ENCODE measurements around the gene OSBPL1A.

DNA sequence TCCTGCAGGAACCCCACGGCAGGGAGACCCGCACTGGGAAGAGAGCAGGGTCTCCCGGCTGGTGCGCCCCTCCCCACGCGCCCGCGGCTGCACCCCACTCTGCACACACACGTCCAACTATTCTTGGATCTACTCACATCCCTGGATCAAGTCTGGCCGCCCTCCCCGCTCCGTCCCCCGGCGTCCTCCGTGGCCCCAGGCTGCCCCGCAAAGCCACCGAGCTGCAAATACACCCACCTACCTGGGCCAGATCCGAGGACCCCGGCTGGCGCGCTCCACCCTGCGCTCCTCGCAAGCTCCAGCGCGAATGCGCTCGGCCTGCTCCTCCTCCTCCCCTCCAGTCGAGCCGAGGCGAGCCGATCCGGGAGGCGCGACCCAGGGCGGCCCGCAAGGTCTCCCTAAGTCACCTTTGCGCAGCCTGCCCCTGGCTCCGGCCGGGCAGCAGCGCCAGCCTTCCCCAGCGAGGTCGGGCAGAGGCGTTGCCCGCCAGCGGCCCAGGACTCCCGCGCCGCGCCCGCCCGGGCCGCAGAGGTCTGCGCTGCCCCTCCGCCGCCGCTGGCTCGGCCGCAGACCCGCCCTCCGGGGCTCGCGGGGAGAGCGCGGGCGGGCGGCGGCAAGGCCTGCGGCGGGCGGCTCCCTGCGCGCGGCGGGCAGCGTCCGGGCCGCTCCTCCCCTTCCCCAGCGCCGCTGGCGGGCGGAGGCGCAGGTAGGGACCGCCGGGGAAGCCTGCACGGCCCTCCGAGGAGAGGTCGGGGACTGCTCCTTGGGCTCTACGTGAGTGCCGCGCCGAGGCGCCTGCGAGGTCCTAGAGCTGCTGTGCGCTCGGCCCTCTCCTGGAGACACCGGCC is 126.0 kb downstream of the OSBPL1A start:
- TF ChIP-seq, protein P1, sequence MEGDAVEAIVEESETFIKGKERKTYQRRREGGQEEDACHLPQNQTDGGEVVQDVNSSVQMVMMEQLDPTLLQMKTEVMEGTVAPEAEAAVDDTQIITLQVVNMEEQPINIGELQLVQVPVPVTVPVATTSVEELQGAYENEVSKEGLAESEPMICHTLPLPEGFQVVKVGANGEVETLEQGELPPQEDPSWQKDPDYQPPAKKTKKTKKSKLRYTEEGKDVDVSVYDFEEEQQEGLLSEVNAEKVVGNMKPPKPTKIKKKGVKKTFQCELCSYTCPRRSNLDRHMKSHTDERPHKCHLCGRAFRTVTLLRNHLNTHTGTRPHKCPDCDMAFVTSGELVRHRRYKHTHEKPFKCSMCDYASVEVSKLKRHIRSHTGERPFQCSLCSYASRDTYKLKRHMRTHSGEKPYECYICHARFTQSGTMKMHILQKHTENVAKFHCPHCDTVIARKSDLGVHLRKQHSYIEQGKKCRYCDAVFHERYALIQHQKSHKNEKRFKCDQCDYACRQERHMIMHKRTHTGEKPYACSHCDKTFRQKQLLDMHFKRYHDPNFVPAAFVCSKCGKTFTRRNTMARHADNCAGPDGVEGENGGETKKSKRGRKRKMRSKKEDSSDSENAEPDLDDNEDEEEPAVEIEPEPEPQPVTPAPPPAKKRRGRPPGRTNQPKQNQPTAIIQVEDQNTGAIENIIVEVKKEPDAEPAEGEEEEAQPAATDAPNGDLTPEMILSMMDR (IDR thresholded peaks at IDR 0.05 in 4 of 5, conservative IDR thresholded peaks at IDR 0.05 in 1 of 5) = peak in 2 of 5 experiments; percentile 41 to 49
- TF ChIP-seq POLR2A (IDR thresholded peaks at IDR 0.05) = peak; percentile 25 to 44
